HG02571 (cell line): Measurements from ENCODE around the gene XPO4.
"Not testable (repeated sequence)": the region's sequence is repeated elsewhere in the genome, so short reads cannot be mapped to it uniquely, and the experiment has no call there.

ENCODE experiments used
- ATAC-seq: cut with Tn5 transposase; IDR thresholded peaks from one replicate; pipeline ENCODE4 v1.9.1; 2021; ENCODE audit warnings: mild to moderate bottlenecking, moderate library complexity; ENCODE audit not compliant: unreplicated experiment

XPO4 gene

DNA sequence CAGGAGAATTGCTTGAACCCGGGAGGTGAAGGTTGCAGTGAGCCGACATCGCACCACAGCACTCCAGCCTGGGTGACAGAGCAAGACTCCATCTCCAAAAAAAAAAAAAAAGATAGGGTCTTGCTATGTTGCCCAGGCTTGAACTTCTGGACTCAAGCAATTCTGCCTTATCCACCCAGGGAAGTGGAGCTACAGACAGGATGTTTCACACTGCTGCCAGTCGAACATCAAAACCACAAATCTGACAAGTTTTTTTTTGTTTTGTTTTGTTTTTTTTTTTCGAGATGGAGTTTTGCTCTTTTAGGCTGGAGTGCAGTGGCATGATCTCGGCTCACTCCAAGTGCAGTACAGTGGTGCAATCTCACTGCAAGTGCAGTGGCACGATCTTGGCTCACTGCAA is 10.8 kb downstream of the XPO4 start:
- no peak for ATAC-seq

DNA sequence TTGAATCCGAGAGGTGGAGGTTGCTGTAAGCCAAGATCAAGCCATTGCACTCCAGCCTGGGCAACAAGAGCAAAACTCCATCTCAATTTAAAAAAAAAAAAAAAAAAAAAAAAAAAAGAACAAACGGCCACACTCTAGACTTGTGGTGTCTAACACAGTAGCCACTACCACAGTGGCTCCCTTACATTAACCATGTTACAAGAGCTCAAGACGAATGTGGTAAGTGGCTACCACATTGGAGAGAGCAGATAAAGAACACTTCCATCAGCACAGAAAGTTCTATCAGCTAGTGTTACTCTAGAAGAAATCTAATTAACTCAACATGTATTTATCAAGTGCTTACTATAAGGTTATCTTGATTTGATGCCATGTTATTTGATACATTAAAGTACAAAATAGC is 11.5 kb downstream of the XPO4 start:
- no peak for ATAC-seq

DNA sequence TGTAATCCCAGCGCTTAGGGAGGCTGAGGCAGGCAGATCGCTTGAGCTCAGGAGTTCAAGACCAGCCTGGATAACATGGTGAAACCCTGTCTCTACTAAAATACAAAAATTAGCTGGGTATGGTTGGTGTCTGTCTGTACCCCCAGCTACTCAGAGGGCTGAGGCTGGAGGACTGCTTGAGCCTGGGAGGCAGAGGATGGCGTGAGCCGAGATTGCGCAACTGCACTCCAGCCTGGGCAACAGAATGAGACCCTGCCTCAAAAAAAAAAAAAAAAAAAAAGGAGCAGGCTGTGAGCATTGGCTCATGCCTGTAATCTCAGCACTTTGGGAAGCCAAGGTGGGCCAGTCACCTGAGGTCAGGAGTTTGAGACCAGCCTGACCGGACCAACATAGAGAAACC is 12.0 kb downstream of the XPO4 start:
- not testable (repeated sequence) for ATAC-seq

DNA sequence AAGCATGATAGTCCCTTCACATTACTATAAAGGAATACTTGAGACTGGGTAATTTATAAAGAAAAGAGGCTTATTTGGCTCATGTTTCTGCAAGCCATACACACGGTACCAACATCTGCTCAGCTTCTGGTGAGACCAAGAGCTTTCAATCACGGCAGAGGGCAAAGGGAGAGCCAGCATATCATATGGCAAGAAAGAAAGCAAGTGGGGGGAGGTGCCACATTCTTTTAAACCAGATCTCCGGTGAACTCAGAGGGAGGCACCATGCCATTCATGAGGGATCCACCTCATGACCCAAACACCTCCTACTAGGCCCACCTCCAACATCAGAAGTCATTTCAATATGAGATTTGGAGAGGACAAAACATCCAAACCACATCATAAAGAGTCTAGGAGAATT is 20.3 kb downstream of the XPO4 start:
- ATAC-seq: no peak

DNA sequence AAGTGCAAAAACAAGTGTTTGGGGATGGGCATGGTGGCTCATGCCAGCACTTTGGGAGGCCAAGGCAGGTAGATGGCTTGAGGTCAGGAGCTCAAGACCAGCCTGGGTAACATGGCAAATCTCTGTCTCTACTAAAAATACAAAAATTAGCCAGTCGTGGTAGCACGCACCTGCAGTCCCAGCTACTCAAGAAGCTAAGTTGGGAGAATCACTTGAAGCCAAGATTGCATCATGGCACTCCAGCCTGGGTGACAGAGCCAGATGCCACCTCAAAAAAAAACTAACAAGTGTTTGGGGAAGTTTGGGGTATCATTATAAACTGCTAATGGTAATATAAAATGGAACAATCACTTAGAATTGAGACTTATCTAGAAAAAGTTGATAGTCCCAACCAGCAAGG is 24.6 kb downstream of the XPO4 start:
- no peak for ATAC-seq

DNA sequence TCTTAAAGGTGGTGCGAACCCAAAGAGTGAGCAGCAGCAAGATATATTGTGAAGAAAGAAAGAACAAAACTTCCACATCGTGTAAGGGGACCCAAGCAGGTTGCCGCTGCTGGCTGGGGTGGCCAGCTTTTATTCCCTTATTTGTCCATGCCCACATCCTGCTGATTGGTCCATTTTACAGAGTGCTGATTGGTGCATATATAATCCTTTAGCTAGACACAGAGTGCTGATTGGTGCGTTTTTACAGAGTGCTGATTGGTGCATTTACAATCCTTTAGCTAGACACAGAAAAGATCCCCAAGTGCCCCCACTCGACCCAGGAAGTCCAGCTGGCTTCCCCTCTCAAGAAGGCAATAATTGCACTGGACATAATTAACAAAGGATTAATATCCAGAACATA is 25.7 kb downstream of the XPO4 start:
- not testable (repeated sequence) for ATAC-seq

DNA sequence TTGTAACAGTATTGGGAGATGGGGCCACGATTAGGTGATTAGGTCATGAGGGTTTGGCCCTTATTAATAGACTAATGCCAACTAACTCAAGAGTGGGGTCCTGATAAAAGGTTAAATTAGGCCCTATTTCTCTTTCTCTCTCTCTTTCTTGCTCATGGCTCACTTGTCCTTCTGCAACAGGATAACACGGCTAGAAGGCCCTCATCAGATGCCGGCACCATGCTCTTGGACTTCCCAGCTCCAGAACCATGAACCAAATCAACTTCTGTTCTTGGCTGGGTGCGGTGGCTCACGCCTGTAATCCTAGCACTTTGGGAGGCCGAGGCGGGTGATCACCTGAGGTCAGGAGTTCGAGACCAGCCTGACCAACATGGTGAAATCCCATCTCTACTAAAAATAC is 28.1 kb downstream of the XPO4 start:
- not testable (repeated sequence) for ATAC-seq

DNA sequence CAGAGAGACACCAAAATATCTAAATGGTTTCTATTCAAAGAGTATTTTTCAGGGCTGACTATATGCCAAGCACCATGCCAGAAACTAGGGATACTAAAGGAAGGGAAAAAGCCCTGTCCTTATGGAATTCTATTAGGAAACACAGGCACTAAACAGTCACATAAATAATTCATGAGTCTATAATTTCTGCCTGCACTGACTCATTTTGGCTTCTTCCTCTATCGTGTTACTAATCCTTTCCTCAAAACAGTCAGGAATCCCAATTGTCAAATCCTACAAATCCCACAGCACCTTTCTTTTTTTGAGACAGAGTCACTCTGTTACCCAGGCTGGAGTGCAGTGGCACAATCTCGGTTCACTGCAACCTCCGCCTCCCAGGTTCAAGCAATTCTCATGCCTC is 29.2 kb downstream of the XPO4 start:
- no peak for ATAC-seq

DNA sequence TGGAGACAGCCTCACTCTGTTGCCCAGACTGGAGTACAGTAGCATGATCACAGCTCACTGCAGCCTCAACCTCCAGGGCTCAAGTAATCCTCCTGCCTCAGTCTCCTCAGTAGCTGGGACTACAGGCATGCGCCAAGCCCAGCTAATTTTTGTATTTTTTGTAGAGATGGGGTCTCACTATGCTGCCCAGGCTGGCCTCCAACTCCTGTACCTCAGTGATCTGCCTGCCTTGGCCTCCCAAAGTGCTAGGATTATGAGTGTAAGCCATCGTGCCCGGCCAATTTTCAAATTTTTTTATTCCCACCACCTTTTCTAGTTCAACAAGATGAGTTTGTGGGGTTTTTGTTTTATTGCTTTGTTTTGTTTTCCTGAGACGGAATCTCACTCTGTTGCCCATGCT is 31.7 kb downstream of the XPO4 start:
- ATAC-seq: no peak

DNA sequence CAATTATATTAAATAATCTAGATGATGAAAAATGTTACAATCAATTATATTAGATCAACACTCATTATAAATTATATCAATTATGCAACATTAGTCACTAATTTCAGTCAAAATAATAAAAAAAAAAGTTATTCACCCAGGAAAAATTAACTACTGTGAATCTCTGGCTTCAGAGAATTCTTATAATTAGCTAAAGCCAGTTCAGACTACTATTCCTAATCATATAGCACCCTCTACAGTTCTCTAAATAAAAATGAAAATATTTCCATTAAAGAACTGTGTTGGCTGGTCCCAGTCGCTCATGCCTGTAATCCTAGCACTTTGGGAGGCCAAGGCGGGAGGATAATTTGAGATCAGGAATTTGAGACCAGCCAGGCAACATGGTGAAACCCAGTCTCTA is 33.0 kb downstream of the XPO4 start:
- ATAC-seq: no peak

DNA sequence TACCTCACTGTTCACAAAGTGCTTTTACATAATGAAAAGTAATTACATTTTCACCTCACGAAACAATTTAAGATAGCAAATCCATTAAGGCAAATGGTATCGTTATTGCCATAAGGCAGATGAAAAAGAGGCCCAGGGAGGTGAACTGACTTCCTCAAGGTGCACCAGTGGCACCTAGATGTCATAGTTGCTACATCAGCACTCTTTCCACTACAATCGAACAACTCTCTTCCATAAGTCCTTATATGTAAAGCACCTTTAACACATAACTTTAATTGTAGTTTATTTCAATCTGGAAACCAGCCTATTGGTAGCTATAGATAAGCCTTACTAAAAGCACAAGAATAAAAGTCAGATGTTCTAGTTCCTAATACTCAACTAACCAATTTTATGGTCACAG is 35.1 kb downstream of the XPO4 start:
- no peak for ATAC-seq

DNA sequence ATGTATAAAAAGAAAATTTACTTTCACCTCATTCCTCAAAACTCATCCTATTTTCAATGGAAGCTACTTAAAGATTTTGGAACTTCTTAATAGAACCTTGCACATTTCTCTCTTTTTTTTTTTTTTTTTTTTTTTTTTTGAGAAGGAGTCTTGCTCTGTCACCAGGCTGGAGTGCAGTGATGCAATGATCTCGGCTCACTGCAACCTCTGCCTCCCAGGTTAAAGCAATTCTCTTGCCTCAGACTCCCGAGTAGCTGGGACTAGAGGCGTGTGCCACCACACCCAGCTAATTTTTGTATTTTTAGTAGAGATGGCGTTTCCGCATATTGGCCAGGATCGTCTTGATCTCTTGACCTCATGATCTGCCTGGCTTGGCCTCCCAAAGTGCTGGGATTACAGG is 40.9 kb downstream of the XPO4 start:
- not testable (repeated sequence) for ATAC-seq

DNA sequence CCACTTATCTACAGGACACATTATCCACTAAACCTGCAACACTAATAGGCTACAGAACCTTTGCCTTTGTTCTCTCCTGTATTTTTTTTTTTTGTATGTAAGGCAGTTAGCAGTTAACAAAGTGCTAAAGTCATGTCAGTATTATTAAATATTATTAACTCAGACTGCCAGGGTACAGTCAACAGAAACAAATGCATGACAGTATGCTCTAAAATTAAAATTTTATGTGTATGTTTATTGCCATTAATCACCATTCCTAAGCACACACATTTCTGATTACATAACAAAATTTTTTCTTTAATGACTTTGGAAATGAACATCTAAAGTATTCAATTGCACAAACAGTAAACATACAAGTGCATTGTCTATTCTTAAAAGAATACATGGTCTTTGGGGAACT is 41.7 kb downstream of the XPO4 start:
- ATAC-seq: no peak

DNA sequence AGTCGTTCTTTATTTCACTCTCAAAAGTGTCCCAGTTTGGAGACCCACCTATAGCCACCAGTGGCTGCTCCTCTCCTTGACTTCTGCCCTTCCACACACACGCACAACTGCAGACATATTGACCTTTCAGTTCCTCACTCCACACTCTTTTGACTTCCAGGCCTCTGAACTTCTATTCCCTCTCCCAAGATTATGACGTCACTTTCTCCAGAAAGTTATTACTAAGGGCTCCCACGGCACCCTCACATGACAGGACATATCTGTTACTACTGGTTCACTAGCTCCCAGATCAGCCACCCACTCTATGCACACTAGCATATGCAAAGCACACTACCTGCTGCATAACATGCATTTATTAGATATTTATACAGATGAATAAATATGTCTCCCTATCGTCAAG is 45.9 kb downstream of the XPO4 start:
- no peak for ATAC-seq

DNA sequence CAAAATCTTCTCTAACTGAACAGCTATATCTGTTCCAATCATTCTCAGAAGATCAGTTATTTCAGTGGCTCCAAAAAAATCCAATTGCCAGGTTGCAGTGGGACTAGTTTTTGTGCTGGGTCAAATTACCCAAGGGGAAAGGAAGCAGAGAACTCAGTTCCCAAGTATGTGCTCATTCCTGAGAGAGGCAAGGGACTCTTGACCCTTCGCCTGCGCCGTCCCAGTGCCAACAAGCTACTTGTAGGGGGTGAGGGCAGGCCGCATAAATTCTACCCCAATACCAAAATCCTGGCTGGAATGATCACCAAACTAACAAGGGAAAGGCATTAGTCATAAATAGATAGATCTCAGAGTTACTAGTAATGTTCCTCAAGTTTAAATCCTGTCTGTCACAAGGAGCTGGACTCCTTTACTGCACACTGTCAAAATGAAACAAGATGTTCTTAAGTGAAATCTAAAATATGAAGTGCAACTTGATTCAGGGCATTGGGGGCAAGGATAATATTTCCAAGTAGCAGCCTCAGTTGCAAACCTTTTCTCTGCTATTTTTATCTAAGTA is 50.6 kb downstream of the XPO4 start:
- ATAC-seq: no peak

DNA sequence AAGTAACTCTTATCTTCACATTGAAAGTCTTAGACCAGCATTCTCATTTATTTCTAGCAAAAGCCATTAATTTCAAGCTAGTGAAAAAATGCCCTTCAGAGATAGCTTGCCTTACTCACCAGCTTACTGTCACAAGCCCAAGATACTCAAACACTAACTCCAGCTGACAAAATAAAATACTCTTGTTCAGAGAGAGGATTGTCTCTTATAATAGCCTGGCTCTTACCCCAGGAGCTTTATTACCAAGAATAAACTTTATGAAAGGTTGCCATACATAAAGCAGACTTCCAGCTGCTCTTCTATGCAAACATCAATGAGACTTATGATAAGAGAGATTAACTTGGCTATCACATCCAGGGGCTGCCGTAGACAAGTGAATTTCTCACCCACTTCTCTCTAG is 53.6 kb downstream of the XPO4 start:
- ATAC-seq: no peak

DNA sequence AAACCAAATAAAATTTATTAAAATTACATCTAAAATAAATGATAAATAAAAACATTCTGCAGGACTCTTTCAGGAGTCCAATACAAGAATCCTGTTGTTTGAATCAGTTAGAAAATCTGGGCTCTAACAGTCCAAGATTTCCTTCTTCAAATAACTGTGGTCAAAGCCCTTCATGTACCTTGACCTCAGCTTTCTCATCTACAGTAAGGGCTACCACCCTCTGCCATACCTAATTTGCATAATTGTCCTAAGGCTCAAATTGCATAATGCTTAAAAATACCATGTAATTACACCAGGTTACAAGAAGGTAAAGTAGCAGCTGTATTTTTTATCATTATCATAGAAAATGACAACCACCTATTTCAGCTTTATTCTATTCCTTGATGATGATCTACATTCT is 54.3 kb downstream of the XPO4 start:
- ATAC-seq: no peak

DNA sequence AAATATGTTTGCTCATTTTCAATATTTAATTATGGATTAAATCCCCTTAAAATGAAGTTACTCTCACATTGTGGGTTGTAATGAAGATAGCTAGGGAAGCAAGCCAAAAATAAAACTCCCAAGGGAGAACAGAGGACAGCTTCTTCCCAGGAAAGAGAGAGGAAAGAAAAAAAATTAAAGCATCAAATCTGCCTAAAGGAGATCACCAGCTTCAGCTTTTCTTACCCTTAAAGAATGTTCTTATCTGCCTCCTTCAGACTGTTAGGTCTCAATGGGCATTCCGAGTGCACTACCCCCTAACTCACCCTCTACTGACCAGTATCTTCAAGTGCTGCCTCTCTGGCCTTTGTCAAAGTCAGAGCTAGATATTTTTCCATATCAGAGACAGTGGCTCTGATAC is 55.2 kb downstream of the XPO4 start:
- no peak for ATAC-seq

DNA sequence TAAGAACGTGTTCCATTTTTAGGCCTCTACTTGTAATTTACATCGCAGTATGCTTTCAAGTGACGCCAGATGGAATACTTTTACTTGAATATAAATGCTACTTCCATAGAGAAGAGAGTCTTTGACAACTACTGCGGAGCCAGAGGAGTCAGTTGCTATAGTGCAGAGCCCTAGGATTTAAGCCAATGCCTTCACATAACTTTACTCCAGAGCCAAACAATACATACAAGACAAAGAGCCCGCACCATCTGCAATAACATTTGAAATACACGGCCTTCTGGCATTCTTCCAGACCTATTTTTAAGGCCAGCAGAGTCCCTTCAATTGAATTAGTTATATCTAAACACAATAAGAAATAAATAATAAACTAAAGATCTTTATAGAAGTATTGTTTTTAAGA is 59.4 kb downstream of the XPO4 start:
- no peak for ATAC-seq

DNA sequence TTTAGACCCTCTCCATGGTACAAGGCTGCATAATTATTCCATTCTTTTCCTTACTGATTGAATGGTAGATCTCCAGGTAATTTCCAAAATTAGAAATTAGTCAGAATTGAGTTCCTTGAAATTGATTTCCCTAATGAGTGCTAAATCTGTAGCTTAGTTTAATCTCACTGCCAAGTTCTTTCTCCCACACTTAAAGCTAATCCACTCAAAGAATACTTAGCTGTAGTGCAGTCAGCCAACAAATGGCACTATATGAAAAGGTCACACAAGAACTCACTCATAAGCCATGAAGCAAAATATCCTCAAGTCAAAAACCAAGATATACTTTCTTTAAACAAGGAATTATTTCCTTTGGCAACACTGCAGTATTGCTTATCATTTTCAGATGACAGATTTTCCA is 62.0 kb downstream of the XPO4 start:
- ATAC-seq: no peak

DNA sequence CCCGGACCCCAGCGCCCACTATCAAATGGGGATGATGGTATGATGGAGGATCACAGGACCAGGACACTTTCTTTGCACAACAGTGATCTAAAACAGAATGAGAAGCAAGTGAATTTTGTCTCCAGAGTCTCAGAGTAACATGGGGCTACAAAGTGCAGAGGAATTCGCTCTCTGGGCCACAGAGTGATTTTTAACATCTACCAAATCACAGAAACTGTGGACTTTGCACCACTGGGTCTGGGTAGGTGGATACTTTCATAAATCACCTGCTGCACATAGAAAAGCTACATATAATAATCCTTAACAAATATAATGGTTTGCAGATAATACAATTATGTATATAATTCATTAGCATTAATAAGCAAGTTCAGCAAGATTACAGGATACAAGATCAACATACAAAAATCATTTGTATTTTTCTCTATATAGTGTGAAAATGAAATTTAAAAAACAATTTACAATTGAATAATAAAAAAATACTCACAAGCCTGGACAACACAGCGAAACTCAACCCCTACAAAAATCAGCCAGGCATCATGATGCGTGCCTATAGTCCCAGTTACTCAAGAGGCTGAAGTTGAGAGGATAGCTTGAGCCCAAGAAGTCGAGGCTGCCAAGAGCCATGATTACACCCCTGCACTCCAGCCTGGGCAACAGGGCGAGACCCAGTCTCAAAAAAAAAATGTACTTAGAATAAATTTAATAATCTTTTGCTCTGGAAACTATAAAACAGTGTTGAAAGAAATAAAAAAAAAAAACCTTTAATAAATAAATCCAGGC is 68.5 kb downstream of the XPO4 start:
- no peak for ATAC-seq

DNA sequence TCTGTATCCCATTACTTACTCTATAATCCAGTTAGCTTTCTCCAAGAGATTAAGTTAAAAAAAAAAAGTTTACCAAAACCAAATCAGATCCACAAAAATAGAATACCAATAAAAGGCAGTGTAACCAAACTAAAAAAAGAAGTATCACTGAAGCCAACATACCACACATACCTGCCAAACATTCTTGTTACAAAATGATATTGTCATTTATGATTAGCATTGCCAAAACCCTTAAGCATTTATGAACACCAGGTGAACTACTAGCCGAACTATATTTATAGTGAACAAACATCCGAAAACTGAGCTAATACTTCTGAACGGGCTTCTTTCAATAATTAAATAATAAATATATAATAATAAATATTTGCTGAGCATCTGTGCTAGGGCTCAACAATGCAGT is 69.7 kb downstream of the XPO4 start:
- ATAC-seq: no peak

DNA sequence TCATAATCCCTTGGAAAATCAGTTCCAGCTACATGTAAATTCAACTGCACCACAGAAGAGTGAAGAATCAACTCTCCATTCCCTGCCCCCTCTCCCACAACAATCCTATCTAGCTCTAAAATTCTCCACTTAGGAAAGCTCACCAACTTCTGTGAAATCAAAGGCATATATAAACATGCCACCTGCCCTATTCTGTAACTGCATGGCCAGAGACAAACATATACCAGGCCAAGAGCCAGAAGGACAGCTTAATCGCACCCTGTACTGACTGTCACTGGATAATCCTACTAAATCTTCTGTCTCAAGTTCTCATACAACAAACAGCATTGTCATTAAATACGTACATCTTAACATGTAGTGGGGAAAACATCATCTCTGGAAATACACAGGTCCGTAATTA is 70.6 kb downstream of the XPO4 start:
- no peak for ATAC-seq
